HG03135 (cell line): ENCODE results near the gene TRMO.

Experiments used
- ATAC-seq: cut with Tn5 transposase; IDR thresholded peaks from one replicate; pipeline ENCODE4 v1.9.1; 2021; ENCODE audit warnings: mild to moderate bottlenecking, moderate library complexity; ENCODE audit not compliant: unreplicated experiment

Gene TRMO

GRCh38 chr9:97940233-97940632 is 17.9 kb upstream of the TRMO start:
- ATAC-seq: no peak

- ATAC-seq: no peak
Observed at GRCh38 chr9:97938081-97938644, 15.9 kb upstream of the TRMO start, which contains the start of gene HEMGN. Gene HEMGN, minus strand, starts transcription at chr9:97938172. Its CDS starts 36 bp downstream, at chr9:97938136.

- ATAC-seq: no peak
Observed at GRCh38 chr9:97936998-97937397, 14.7 kb upstream of the TRMO start.

GRCh38 chr9:97935276-97935675 is 13.0 kb upstream of the TRMO start:
- no peak for ATAC-seq

- ATAC-seq: no peak
Observed at GRCh38 chr9:97934321-97935115, 12.2 kb upstream of the TRMO start.

GRCh38 chr9:97933297-97933998 is 11.1 kb upstream of the TRMO start:
- ATAC-seq: no peak

GRCh38 chr9:97930972-97931371 is 8.7 kb upstream of the TRMO start:
- no peak for ATAC-seq

GRCh38 chr9:97928986-97929604 is 6.8 kb upstream of the TRMO start:
- ATAC-seq: no peak

- ATAC-seq: no peak
Observed at GRCh38 chr9:97925497-97926334, 3.4 kb upstream of the TRMO start.

GRCh38 chr9:97924386-97924785 is 2.1 kb upstream of the TRMO start:
- no peak for ATAC-seq

GRCh38 chr9:97923529-97924108 is 1.3 kb upstream of the TRMO start:
- ATAC-seq: peak; percentile 38

- no peak for ATAC-seq
Observed at GRCh38 chr9:97919217-97919813, 3.0 kb downstream of the TRMO start.

GRCh38 chr9:97918611-97919010 is 3.7 kb downstream of the TRMO start:
- ATAC-seq: no peak

- no peak for ATAC-seq
Observed at GRCh38 chr9:97911970-97912369, 10.3 kb downstream of the TRMO start.

- no peak for ATAC-seq
Observed at GRCh38 chr9:97911528-97911927, 10.8 kb downstream of the TRMO start.

GRCh38 chr9:97910357-97910756 is 11.9 kb downstream of the TRMO start:
- no peak for ATAC-seq

GRCh38 chr9:97908705-97909104 is 13.6 kb downstream of the TRMO start:
- ATAC-seq: no peak

- ATAC-seq: no peak
Observed at GRCh38 chr9:97907632-97908031, 14.7 kb downstream of the TRMO start.

- no peak for ATAC-seq
Observed at GRCh38 chr9:97907046-97907445, 15.3 kb downstream of the TRMO start.
